Hepatocyte (in vitro differentiated cells): ENCODE measurements around the gene TAF4. TPM values are rescaled to one million over a fixed set of nuclear protein-coding genes. Genes with fewer than 3 reads are reported as not detected.
"Not testable (repeated sequence)": the region's sequence is repeated elsewhere in the genome, so short reads cannot be mapped to it uniquely, and the experiment has no call there.

Source experiments
- DNase-seq: peaks from one replicate; pipeline ENCODE4 v3.0.0-alpha.2; 2016; ENCODE audit warnings: low spot score
- H2AFZ ChIP-seq: fragments of 200-600 bp; sonication (generic); 2 replicates; pipeline ENCODE4 v1.6.0; 2016; ENCODE audit warnings: antibody characterized with exemption, mild to moderate bottlenecking
- H3K27ac ChIP-seq: fragments of 200-600 bp; sonication (generic); 2 replicates; pipeline ENCODE4 v1.5.1; 2016; ENCODE audit warnings: mild to moderate bottlenecking
- H3K27me3 ChIP-seq: fragments of 200-600 bp; sonication (generic); 2 replicates; pipeline ENCODE4 v1.6.1; 2016
- H3K36me3 ChIP-seq: fragments of 200-600 bp; sonication (generic); replicated peaks from 2 replicates; pipeline ENCODE4 v1.5.1; 2016; ENCODE audit warnings: low read depth; ENCODE audit not compliant: insufficient read depth
- H3K4me1 ChIP-seq: fragments of 200-600 bp; sonication (generic); 2 replicates; pipeline ENCODE4 v1.5.1; 2016; ENCODE audit warnings: mild to moderate bottlenecking, moderate library complexity; ENCODE audit not compliant: insufficient read depth
- H3K4me2 ChIP-seq: fragments of 200-600 bp; sonication (generic); 2 replicates; pipeline ENCODE4 v1.6.0; 2016
- H3K4me3 ChIP-seq: fragments of 200-600 bp; sonication (generic); 2 replicates; pipeline ENCODE4 v1.5.1; 2016; ENCODE audit warnings: mild to moderate bottlenecking
- H3K79me2 ChIP-seq: fragments of 200-600 bp; sonication (generic); 2 replicates; pipeline ENCODE4 v1.6.0; 2017; ENCODE audit warnings: mild to moderate bottlenecking
- H3K9me2 ChIP-seq: fragments of 200-600 bp; sonication (generic); replicated peaks from 2 replicates; pipeline ENCODE4 v1.6.0; 2017; ENCODE audit warnings: mild to moderate bottlenecking; ENCODE audit not compliant: insufficient read depth
- H3K9me3 ChIP-seq: fragments of 200-600 bp; sonication (generic); 2 replicates; pipeline ENCODE4 v1.5.1; 2016; ENCODE audit warnings: low read depth, mild to moderate bottlenecking
- H4K20me1 ChIP-seq: fragments of 200-600 bp; sonication (generic); 2 replicates; pipeline ENCODE4 v1.6.0; 2016; ENCODE audit warnings: mild to moderate bottlenecking; ENCODE audit not compliant: insufficient read depth, poor library complexity, severe bottlenecking
- EZH2 ChIP-seq: fragments of 200-600 bp; sonication (generic); IDR thresholded peaks from 2 replicates; pipeline ENCODE4 v1.6.1; 2016; ENCODE audit warnings: antibody characterized with exemption, mild to moderate bottlenecking, borderline replicate concordance
- EZH2phosphoT487 ChIP-seq: fragments of 200-600 bp; sonication (generic); IDR thresholded peaks from one replicate; pipeline ENCODE4 v1.6.1; 2018; ENCODE audit warnings: antibody characterized with exemption, mild to moderate bottlenecking, low read depth, moderate library complexity; ENCODE audit not compliant: unreplicated experiment, severe bottlenecking
- WGBS: methylation state at CpG from one replicate; pipeline ENCODE4 v1.1.6; 2016; ENCODE audit warnings: low lambda C conversion rate; ENCODE audit errors: missing lambda C conversion rate; 5-methylcytosine and 5-hydroxymethylcytosine counted together
- polyA plus RNA-seq: library from polyadenylated mRNA; unstranded; fragments of >200 nt; fragmentation: Nextera tagmentation; extraction: Ambion mirVana; gene quantifications from 2 replicates; pipeline ENCODE4 v1.2.1, GENCODE V29; 2016
- total RNA-seq: library from RNA; depleted of rRNA; stranded (reverse); fragments of >200 nt; gene quantifications from 2 replicates; pipeline ENCODE4 v1.2.3, GENCODE V29; 2014
- TF ChIP-seq, protein P1 (sequence below): fragments of 200-600 bp; sonication (generic); IDR thresholded peaks from 2 replicates; pipeline ENCODE4 v1.5.1; 2016; ENCODE audit warnings: antibody characterized with exemption, mild to moderate bottlenecking; ENCODE audit not compliant: poor library complexity

TAF4 gene
- total and polyA plus RNA-seq, 2 experiments from 2014 or later, result 2.9 to 6.6 TPM

DNA sequence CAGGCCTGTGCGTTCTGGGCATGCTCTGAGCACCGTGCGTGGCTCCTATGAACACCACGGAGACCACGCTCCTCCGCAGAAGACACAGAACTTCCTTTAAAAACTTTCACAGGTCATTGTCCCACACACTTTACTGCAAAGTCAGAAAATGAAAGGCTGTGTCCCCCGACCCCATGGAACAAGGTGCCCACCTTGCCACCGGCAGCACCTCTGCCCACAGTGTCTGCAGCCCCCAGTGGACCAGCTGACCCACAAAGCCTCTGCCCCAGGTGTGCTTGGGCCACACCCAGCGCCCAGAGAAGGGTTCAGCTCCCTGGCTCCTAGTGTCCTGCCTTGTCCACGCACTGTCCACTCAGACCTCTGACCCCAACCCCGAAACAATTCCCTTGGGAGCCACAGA, 8.7 kb downstream of the TAF4 start:
- WGBS, result 96% methylated on average over 11 of the region's 11 CpGs
- Histone ChIP-seq H3K79me2 (peaks cover 86% of the 10 kb centered on the region), H2AFZ (no peak overlapping the region), H3K9me3 (no peaks in the 10 kb centered on the region), H3K4me2 (no peak overlapping the region), H3K27ac (no peak overlapping the region), H3K36me3 (no peaks in the 10 kb centered on the region), H3K4me3 (no peak overlapping the region), H3K4me1 (no peaks in the 10 kb centered on the region), H4K20me1 (peaks cover 76% of the 10 kb centered on the region), H3K27me3 (no peaks in the 10 kb centered on the region), H3K9me2 (no peaks in the 10 kb centered on the region)
- DNase-seq, result no peak
- TF ChIP-seq EZH2, result no peak
- TF ChIP-seq, protein P1, sequence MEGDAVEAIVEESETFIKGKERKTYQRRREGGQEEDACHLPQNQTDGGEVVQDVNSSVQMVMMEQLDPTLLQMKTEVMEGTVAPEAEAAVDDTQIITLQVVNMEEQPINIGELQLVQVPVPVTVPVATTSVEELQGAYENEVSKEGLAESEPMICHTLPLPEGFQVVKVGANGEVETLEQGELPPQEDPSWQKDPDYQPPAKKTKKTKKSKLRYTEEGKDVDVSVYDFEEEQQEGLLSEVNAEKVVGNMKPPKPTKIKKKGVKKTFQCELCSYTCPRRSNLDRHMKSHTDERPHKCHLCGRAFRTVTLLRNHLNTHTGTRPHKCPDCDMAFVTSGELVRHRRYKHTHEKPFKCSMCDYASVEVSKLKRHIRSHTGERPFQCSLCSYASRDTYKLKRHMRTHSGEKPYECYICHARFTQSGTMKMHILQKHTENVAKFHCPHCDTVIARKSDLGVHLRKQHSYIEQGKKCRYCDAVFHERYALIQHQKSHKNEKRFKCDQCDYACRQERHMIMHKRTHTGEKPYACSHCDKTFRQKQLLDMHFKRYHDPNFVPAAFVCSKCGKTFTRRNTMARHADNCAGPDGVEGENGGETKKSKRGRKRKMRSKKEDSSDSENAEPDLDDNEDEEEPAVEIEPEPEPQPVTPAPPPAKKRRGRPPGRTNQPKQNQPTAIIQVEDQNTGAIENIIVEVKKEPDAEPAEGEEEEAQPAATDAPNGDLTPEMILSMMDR, result no peak
- TF ChIP-seq EZH2phosphoT487, result no peak

DNA sequence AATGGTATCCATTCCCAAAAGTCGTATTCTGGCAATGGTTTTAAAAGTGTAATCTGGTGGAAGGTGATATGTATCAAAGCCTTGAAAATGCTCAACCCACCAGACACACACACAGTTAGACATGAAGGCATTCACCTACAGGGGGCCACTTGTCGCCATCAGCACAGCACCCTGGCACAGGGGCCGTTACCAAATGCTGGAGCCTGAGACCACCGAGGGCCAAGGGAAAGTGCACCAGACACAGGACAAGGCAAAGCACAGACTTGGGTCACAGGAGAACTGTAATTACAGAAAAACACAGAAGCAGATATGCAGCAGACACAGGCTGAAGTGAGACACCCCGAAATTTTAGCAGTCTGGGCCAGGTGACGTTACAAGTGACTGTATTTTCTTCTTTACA, 9.3 kb downstream of the TAF4 start:
- peaks cover 76% of the 10 kb centered on the region for H4K20me1 ChIP-seq
- H3K9me3 ChIP-seq, result no peaks in the 10 kb centered on the region

DNA sequence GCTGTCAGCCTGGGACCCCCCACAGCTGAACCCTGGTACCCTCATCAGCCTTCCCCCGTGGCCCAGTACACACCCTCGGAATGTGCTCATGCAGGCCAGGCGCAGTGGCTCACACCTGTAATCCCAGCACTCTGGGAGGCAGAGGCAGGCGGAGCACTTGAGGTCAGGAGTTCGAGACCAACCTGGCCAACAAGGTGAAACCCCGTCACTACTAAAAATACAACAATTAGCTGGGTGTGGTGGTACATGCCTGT, 9.9 kb downstream of the TAF4 start:
- WGBS, result 97% methylated on average over 6 of the region's 6 CpGs
- H3K27ac ChIP-seq, H2AFZ ChIP-seq, H3K4me3 ChIP-seq, H3K36me3 ChIP-seq, H3K27me3 ChIP-seq, H3K4me1 ChIP-seq, H3K4me2 ChIP-seq, H3K9me3 ChIP-seq, H3K9me2 ChIP-seq, DNase-seq: not testable (repeated sequence)
- Histone ChIP-seq H4K20me1 (peaks cover 76% of the 10 kb centered on the region), H3K79me2 (peaks cover 86% of the 10 kb centered on the region)

More for the DNA sequence above, 9.3 kb downstream of the TAF4 start:
- Histone ChIP-seq H3K4me2 (no peak overlapping the region), H3K4me3 (no peak overlapping the region), H3K9me2 (no peaks in the 10 kb centered on the region), H3K27me3 (no peaks in the 10 kb centered on the region), H3K4me1 (peaks cover 4% of the 10 kb centered on the region), H2AFZ (no peak overlapping the region), H3K27ac (no peak overlapping the region), H3K36me3 (no peaks in the 10 kb centered on the region), H3K79me2 (peaks cover 86% of the 10 kb centered on the region)
- TF ChIP-seq EZH2phosphoT487 (no peak), EZH2 (no peak)
- TF ChIP-seq, protein P1, result no peak
- DNase-seq, result no peak
- WGBS, result 97% methylated on average over 6 of the region's 6 CpGs

DNA sequence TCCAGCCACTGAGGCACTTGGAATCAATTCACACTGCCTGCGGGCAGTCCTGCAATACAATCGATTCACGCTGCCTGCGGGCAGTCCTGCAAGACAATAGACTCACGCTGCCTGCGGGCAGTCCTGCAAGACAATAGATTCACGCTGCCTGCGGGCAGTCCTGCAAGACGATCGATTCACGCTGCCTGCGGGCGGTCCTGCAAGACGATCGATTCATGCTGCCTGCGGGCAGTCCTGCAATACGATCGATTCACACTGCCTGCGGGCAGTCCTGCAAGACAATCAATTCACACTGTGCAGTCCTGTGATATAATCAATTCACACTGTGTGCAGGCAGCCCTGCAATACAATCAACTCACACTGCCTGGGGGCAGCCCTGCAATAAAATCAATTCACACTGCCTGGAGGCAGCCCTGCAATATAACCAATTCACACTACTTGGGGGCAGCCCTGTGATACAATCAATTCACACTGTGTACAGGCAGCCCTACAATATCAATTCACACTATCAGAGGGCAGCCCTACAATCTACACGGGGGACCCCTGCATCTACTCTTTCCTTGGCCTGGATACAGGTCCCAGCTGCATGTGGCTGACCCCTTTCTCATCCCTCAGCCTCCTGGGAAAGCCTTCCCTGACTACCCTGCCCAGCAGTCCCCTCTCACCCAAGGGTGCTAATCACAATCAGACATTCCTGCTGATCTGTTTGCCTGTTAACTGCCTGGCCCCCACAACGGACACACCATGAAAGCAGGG, 10.4 kb downstream of the TAF4 start:
- Histone ChIP-seq H3K9me2 (no peaks in the 10 kb centered on the region), H4K20me1 (peaks cover 76% of the 10 kb centered on the region), H3K4me3 (no peak overlapping the region), H3K36me3 (no peaks in the 10 kb centered on the region), H3K4me2 (no peak overlapping the region), H3K4me1 (peaks cover 8% of the 10 kb centered on the region), H3K27ac (no peak overlapping the region), H3K27me3 (no peaks in the 10 kb centered on the region), H2AFZ (no peak overlapping the region), H3K9me3 (no peaks in the 10 kb centered on the region), H3K79me2 (peaks cover 86% of the 10 kb centered on the region)
- DNase-seq, result no peak
- WGBS, result 97% methylated on average over 21 of the region's 21 CpGs
- TF ChIP-seq, protein P1, result no peak
- TF ChIP-seq EZH2 (no peak), EZH2phosphoT487 (no peak)
